HEK293 (cell line): ENCODE measurements around the gene PLEKHS1.

ENCODE experiments used
- CTCF ChIA-PET: fragments of 350-600 bp; formaldehyde crosslinking; extraction: SDS; loops from one replicate; lab custom pipeline; 2021; ENCODE audit warnings: antibody characterized with exemption; lab: Yijun Ruan, JAX
- POLR2A ChIA-PET: fragments of 300-600 bp; formaldehyde crosslinking; extraction: SDS; loops from one replicate; lab custom pipeline; 2020; ENCODE audit warnings: antibody characterized with exemption, inconsistent platforms; lab: Yijun Ruan, JAX
- H3K27ac ChIP-seq: fragments of 200-500 bp; sonication (Bioruptor generic); 2 replicates; pipeline ENCODE4 v1.5.1; 2014; ENCODE audit warnings: low read depth, low read length, control low read depth, inconsistent platforms; ENCODE audit errors: extremely low read depth
- H3K36me3 ChIP-seq, 2 experiments: fragments of 200-500 bp in 1 of 2; sonication (Bioruptor generic) in 1 of 2; 1 replicate in 1 of 2; 2 replicates in 1 of 2; pipeline ENCODE4 v1.5.1; 2014 to 2017; ENCODE audit warnings: inconsistent platforms in 2 of 2, low read length in 2 of 2; ENCODE audit not compliant: control insufficient read depth in 2 of 2, insufficient read depth in 1 of 2
- H3K4me1 ChIP-seq: fragments of 200-500 bp; sonication (Bioruptor generic); 2 replicates; pipeline ENCODE4 v1.5.1; 2014; ENCODE audit warnings: mild to moderate bottlenecking, low read length, inconsistent platforms; ENCODE audit not compliant: control insufficient read depth, insufficient read depth
- H3K4me3 ChIP-seq: 2 replicates; pipeline ENCODE4 v1.5.1; 2011; ENCODE audit warnings: low read depth, mild to moderate bottlenecking, control low read depth, low read length, moderate library complexity
- H3K9me3 ChIP-seq: fragments of 200-500 bp; sonication (Bioruptor generic); 2 replicates; pipeline ENCODE4 v1.5.1; 2014; ENCODE audit warnings: low read depth, low read length, inconsistent platforms; ENCODE audit not compliant: control insufficient read depth, insufficient read depth
- FEZF1 ChIP-seq: fragments of 450-650 bp; formaldehyde crosslinking; IDR thresholded peaks from 2 replicates; pipeline ENCODE4 v1.5.1; 2016; ENCODE audit warnings: missing biosample characterization, missing genetic modification characterization
- GLI4 ChIP-seq: fragments of 450-650 bp; formaldehyde crosslinking; IDR thresholded peaks from 2 replicates; pipeline ENCODE4 v1.5.1; 2016; ENCODE audit warnings: missing biosample characterization, missing genetic modification characterization
- GLIS1 ChIP-seq: fragments of 450-650 bp; formaldehyde crosslinking; IDR thresholded peaks from 2 replicates; pipeline ENCODE4 v1.5.1; 2016; ENCODE audit warnings: missing biosample characterization, missing genetic modification characterization
- HOXD13 ChIP-seq: sonication (generic); formaldehyde crosslinking; IDR thresholded peaks from 2 replicates; pipeline ENCODE4 v1.8.0; 2022; ENCODE audit warnings: missing genetic modification reagents, borderline replicate concordance
- MZF1 ChIP-seq: fragments of 450-650 bp; formaldehyde crosslinking; IDR thresholded peaks from 2 replicates; pipeline ENCODE4 v1.5.1; 2017; ENCODE audit warnings: missing biosample characterization, missing genetic modification characterization, borderline replicate concordance
- SCRT2 ChIP-seq: fragments of 450-650 bp; formaldehyde crosslinking; IDR thresholded peaks from 2 replicates; pipeline ENCODE4 v1.5.1; 2016; ENCODE audit warnings: missing biosample characterization, missing genetic modification characterization
- YY2 ChIP-seq: fragments of 450-650 bp; formaldehyde crosslinking; IDR thresholded peaks from 2 replicates; pipeline ENCODE4 v1.5.1; 2016; ENCODE audit warnings: missing biosample characterization, missing genetic modification characterization
- ZBTB17 ChIP-seq: fragments of 450-650 bp; formaldehyde crosslinking; IDR thresholded peaks from 2 replicates; pipeline ENCODE4 v1.5.1; 2016; ENCODE audit warnings: missing biosample characterization, missing genetic modification characterization
- ZFP41 ChIP-seq: fragments of 450-650 bp; formaldehyde crosslinking; IDR thresholded peaks from 2 replicates; pipeline ENCODE4 v1.5.1; 2016; ENCODE audit warnings: missing biosample characterization, missing genetic modification characterization, borderline replicate concordance
- ZNF114 ChIP-seq: fragments of 450-650 bp; formaldehyde crosslinking; IDR thresholded peaks from 2 replicates; pipeline ENCODE4 v1.5.0; 2017; ENCODE audit warnings: missing biosample characterization, missing genetic modification characterization
- ZNF146 ChIP-seq: fragments of 450-650 bp; formaldehyde crosslinking; IDR thresholded peaks from 2 replicates; pipeline ENCODE4 v1.5.1; 2016; ENCODE audit warnings: missing biosample characterization, missing genetic modification characterization
- ZNF155 ChIP-seq: fragments of 450-650 bp; formaldehyde crosslinking; IDR thresholded peaks from 2 replicates; pipeline ENCODE4 v1.5.1; 2016; ENCODE audit warnings: missing biosample characterization, missing genetic modification characterization
- ZNF16 ChIP-seq: fragments of 450-650 bp; formaldehyde crosslinking; IDR thresholded peaks from 2 replicates; pipeline ENCODE4 v1.5.1; 2016; ENCODE audit warnings: low read depth, missing biosample characterization, missing genetic modification characterization
- ZNF174 ChIP-seq: fragments of 450-650 bp; formaldehyde crosslinking; IDR thresholded peaks from 2 replicates; pipeline ENCODE4 v1.5.0; 2017; ENCODE audit warnings: missing biosample characterization, mild to moderate bottlenecking, missing genetic modification characterization
- ZNF221 ChIP-seq: fragments of 450-650 bp; formaldehyde crosslinking; IDR thresholded peaks from 2 replicates; pipeline ENCODE4 v1.5.1; 2017; ENCODE audit warnings: missing biosample characterization, missing genetic modification characterization, borderline replicate concordance
- ZNF302 ChIP-seq: fragments of 450-650 bp; formaldehyde crosslinking; IDR thresholded peaks from 2 replicates; pipeline ENCODE4 v1.5.1; 2016; ENCODE audit warnings: missing biosample characterization, missing genetic modification characterization, low read depth
- ZNF416 ChIP-seq: fragments of 450-650 bp; formaldehyde crosslinking; IDR thresholded peaks from 2 replicates; pipeline ENCODE4 v1.5.1; 2016; ENCODE audit warnings: missing biosample characterization, missing genetic modification characterization
- ZNF501 ChIP-seq: fragments of 450-650 bp; formaldehyde crosslinking; IDR thresholded peaks from 2 replicates; pipeline ENCODE4 v1.5.1; 2016; ENCODE audit warnings: missing biosample characterization, missing genetic modification characterization
- ZNF521 ChIP-seq: fragments of 450-650 bp; formaldehyde crosslinking; IDR thresholded peaks from 2 replicates; pipeline ENCODE4 v1.5.1; 2017; ENCODE audit warnings: missing biosample characterization, mild to moderate bottlenecking, missing genetic modification characterization
- ZNF548 ChIP-seq: fragments of 450-650 bp; formaldehyde crosslinking; IDR thresholded peaks from 2 replicates; pipeline ENCODE4 v1.5.1; 2016; ENCODE audit warnings: missing biosample characterization, missing genetic modification characterization
- ZNF558 ChIP-seq: fragments of 450-650 bp; formaldehyde crosslinking; IDR thresholded peaks from 2 replicates; pipeline ENCODE4 v1.5.1; 2016; ENCODE audit warnings: missing biosample characterization, missing genetic modification characterization
- ZNF623 ChIP-seq: fragments of 450-650 bp; formaldehyde crosslinking; IDR thresholded peaks from 2 replicates; pipeline ENCODE4 v1.5.1; 2016; ENCODE audit warnings: missing biosample characterization, missing genetic modification characterization
- ZNF677 ChIP-seq: fragments of 450-650 bp; IDR thresholded peaks from 2 replicates; pipeline ENCODE4 v1.5.0; 2018; ENCODE audit warnings: missing biosample characterization, mild to moderate bottlenecking, missing genetic modification characterization, moderate library complexity
- ZNF777 ChIP-seq: fragments of 450-650 bp; formaldehyde crosslinking; IDR thresholded peaks from 2 replicates; pipeline ENCODE4 v1.5.1; 2017; ENCODE audit warnings: missing biosample characterization, missing genetic modification characterization, borderline replicate concordance
- TF ChIP-seq, protein P1 (sequence below): fragments of 450-650 bp; formaldehyde crosslinking; IDR thresholded peaks from 2 replicates; pipeline ENCODE4 v1.5.1; 2016; ENCODE audit warnings: missing biosample characterization, missing genetic modification characterization
- TF ChIP-seq, protein P2 (sequence below): fragments of 450-650 bp; formaldehyde crosslinking; IDR thresholded peaks from 2 replicates; pipeline ENCODE4; 2016; ENCODE audit warnings: missing biosample characterization, missing genetic modification characterization
- TF ChIP-seq, protein P3 (sequence below): fragments of 450-650 bp; formaldehyde crosslinking; IDR thresholded peaks from 2 replicates; pipeline ENCODE4 v1.5.1; 2017; ENCODE audit warnings: missing biosample characterization, missing genetic modification characterization
- TF ChIP-seq, protein P4 (sequence below): fragments of 450-650 bp; formaldehyde crosslinking; IDR thresholded peaks from 2 replicates; pipeline ENCODE4 v1.5.1; 2016; ENCODE audit warnings: missing biosample characterization, missing genetic modification characterization, low read depth

PLEKHS1 gene

DNA sequence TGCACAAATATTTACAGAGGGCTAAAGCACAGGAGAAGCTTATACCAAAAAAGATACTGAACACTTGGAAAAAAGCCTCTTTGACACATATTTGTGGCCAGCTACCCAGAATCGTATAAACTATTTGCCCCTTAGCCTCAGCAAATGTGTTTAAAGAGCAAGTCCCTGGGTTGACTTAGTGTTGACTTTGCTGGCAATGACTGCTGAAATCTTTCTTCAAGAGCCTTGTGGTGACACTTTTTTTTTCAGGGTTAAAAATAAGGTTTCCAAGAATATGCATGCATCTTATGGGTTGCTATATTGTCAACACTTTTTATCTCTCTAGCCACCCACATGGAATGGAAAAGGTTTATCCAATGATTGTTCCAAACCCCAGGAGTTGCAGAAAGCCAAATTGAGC is 14.9 kb upstream of the PLEKHS1 start (continued):
- TF ChIP-seq ZBTB17 (tag by site-specific recombination) (no peak), SCRT2 (tag by site-specific recombination) (no peak), ZNF146 (tag by site-specific recombination) (no peak)
- TF ChIP-seq, protein P1, sequence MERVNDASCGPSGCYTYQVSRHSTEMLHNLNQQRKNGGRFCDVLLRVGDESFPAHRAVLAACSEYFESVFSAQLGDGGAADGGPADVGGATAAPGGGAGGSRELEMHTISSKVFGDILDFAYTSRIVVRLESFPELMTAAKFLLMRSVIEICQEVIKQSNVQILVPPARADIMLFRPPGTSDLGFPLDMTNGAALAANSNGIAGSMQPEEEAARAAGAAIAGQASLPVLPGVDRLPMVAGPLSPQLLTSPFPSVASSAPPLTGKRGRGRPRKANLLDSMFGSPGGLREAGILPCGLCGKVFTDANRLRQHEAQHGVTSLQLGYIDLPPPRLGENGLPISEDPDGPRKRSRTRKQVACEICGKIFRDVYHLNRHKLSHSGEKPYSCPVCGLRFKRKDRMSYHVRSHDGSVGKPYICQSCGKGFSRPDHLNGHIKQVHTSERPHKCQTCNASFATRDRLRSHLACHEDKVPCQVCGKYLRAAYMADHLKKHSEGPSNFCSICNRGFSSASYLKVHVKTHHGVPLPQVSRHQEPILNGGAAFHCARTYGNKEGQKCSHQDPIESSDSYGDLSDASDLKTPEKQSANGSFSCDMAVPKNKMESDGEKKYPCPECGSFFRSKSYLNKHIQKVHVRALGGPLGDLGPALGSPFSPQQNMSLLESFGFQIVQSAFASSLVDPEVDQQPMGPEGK (tag by site-specific recombination): no peak

DNA sequence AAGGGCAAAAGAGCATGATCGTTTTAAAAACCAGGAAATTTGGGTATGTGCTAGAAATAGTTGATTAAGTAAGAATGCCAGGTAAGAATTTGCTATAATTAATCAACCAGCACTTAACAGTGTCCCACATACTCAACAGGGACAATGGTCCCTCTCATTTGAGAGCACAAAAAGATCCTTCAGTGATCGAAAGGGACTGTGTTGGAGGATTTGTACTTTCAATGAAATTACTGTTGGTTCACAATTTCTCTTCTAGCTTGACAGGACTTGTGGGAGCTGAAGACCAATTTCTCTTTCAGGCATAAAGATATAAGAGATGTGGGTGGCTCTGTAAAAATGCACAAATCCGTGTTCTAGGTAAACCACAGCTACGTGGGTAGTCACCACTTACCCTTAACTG is 12.5 kb upstream of the PLEKHS1 start:
- H3K27ac ChIP-seq: no peak overlapping the region
- no peak overlapping the region for H3K4me3 ChIP-seq
- CTCF ChIA-PET: no interaction called here
- TF ChIP-seq ZFP41 (tag by site-specific recombination): no peak
- no peak for TF ChIP-seq ZNF114
- TF ChIP-seq ZNF416 (tag by site-specific recombination): no peak
- no peak for TF ChIP-seq ZNF302
- TF ChIP-seq, all 188 proteins: peak for 0
- POLR2A ChIA-PET: no interaction called here
- H3K4me1 ChIP-seq: no peaks in the 10 kb centered on the region
- no peaks in the 10 kb centered on the region for H3K9me3 ChIP-seq
- H3K36me3 ChIP-seq: no peaks in the 10 kb centered on the region

DNA sequence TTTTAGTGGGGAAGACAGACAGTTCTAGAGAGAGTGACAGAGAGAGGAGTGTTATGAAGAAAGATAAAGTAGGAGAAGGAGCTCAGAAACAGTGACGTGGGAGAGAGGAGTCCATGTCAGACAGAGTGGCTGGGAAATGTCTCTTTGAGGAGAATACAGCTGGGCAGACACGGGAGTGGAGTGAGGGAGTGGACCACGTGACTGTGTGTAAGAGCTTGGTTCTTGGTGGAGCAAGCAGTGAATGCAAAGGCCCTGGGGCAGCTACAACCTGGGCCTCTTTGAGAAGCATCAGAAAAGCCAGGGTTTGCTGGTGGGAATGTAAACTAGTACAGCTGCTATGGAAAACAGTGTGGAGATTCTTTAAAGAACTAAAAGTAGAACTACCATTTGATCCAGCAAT is 11.9 kb upstream of the PLEKHS1 start:
- H3K36me3 ChIP-seq: no peaks in the 10 kb centered on the region
- POLR2A ChIA-PET: no interaction called here
- TF ChIP-seq, protein P2, sequence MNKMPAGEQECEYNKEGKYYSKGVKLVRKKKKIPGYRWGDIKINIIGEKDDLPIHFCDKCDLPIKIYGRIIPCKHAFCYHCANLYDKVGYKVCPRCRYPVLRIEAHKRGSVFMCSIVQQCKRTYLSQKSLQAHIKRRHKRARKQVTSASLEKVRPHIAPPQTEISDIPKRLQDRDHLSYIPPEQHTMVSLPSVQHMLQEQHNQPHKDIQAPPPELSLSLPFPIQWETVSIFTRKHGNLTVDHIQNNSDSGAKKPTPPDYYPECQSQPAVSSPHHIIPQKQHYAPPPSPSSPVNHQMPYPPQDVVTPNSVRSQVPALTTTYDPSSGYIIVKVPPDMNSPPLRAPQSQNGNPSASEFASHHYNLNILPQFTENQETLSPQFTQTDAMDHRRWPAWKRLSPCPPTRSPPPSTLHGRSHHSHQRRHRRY (tag by site-specific recombination): no peak
- TF ChIP-seq, protein P3, sequence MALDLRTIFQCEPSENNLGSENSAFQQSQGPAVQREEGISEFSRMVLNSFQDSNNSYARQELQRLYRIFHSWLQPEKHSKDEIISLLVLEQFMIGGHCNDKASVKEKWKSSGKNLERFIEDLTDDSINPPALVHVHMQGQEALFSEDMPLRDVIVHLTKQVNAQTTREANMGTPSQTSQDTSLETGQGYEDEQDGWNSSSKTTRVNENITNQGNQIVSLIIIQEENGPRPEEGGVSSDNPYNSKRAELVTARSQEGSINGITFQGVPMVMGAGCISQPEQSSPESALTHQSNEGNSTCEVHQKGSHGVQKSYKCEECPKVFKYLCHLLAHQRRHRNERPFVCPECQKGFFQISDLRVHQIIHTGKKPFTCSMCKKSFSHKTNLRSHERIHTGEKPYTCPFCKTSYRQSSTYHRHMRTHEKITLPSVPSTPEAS (tag by site-specific recombination): no peak
- TF ChIP-seq ZNF623 (tag by site-specific recombination): peak; percentile 62
- no peak for TF ChIP-seq FEZF1 (tag by site-specific recombination)
- TF ChIP-seq ZNF677 (tag by site-specific recombination): no peak
- TF ChIP-seq, all 188 proteins: peak for 1

DNA sequence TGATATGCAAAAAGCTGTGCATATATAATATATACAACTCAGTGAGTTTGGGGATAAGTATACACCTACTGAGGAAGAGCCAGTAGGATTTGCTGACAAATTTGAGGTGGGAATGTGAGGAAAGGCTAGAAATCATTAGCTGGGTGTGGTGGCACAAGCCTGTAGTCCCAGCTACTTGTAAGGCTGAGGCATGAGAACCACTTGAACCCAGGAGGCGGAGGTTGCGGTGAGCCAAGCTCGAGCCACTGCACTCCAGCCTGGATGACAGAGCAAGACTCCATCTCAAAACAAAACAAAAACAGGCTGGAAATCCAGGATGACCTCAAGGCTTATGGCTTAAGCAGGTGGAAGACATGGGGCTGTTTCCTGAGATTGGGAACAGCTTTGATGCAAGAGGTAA is 10.6 kb upstream of the PLEKHS1 start:
- POLR2A ChIA-PET: no interaction called here
- TF ChIP-seq ZNF777 (no peak), ZNF416 (tag by site-specific recombination) (no peak), ZNF548 (tag by site-specific recombination) (no peak), YY2 (no peak), GLI4 (no peak), ZNF221 (tag by site-specific recombination) (no peak), ZNF501 (tag by site-specific recombination) (no peak), ZNF16 (no peak), ZNF155 (tag by site-specific recombination) (no peak), ZNF558 (tag by site-specific recombination) (no peak), MZF1 (tag by site-specific recombination) (no peak), HOXD13 (CRISPR knock-in tag) (no peak), ZNF521 (no peak), ZNF174 (tag by site-specific recombination) (no peak), GLIS1 (no peak)
- TF ChIP-seq, protein P4, sequence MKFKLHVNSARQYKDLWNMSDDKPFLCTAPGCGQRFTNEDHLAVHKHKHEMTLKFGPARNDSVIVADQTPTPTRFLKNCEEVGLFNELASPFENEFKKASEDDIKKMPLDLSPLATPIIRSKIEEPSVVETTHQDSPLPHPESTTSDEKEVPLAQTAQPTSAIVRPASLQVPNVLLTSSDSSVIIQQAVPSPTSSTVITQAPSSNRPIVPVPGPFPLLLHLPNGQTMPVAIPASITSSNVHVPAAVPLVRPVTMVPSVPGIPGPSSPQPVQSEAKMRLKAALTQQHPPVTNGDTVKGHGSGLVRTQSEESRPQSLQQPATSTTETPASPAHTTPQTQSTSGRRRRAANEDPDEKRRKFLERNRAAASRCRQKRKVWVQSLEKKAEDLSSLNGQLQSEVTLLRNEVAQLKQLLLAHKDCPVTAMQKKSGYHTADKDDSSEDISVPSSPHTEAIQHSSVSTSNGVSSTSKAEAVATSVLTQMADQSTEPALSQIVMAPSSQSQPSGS: no peak

More for the DNA sequence above, 11.9 kb upstream of the PLEKHS1 start:
- Histone ChIP-seq H3K27ac (no peak overlapping the region), H3K4me1 (no peaks in the 10 kb centered on the region), H3K4me3 (no peak overlapping the region), H3K9me3 (no peaks in the 10 kb centered on the region)
- CTCF ChIA-PET: interaction anchor here (0.6 kb wide), 1 partner anchor 385 kb away, joined by 5 read pairs; no protein-coding TSS in a partner anchor

More for the DNA sequence above, 10.6 kb upstream of the PLEKHS1 start:
- H3K9me3 ChIP-seq: no peaks in the 10 kb centered on the region
- no peaks in the 10 kb centered on the region for H3K4me1 ChIP-seq
- CTCF ChIA-PET: no interaction called here
- no peak overlapping the region for H3K27ac ChIP-seq
- no peak overlapping the region for H3K4me3 ChIP-seq
- H3K36me3 ChIP-seq: no peaks in the 10 kb centered on the region
